Measurements from ENCODE around the gene CLIC1.
A peak's percentile ranks its signal among the peaks of the same experiment; 100 is the strongest.
"Not testable (repeated sequence)": the region's sequence is repeated elsewhere in the genome, so short reads cannot be mapped to it uniquely, and the experiment has no call there.

The CLIC1 gene

DNA sequence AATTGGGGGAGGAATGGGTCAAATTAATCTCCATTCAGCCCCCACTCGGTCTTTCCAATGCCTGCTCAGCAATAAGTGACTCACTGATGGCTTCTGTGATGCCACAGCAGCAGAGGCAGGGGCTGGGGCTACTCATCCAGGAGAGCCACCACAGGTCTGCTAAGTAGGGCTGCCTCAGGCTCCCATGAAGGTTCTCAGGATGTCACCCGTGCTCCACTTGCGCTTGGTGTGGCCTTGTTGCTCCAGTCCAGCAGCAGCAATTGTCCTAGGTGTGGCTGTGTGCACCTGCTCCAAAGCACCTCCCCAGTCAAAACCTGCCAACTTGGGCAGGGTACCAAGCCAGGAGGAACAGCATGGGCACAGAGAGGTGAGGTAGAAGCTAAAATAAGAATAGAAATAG is 14.2 kb downstream of the CLIC1 start:
- DNase-seq (ENCODE audit: low read depth, low spot score): no peak

GRCh38 chr6:31721351-31722020 is 14.8 kb downstream of the CLIC1 start, which contains the start of gene LY6G6C:
LY6G6C (minus strand) TSS chr6:31721746; CDS start chr6:31721679, 67 bp downstream.
- no peak for DNase-seq (ENCODE audit: low read depth, low spot score)

DNA sequence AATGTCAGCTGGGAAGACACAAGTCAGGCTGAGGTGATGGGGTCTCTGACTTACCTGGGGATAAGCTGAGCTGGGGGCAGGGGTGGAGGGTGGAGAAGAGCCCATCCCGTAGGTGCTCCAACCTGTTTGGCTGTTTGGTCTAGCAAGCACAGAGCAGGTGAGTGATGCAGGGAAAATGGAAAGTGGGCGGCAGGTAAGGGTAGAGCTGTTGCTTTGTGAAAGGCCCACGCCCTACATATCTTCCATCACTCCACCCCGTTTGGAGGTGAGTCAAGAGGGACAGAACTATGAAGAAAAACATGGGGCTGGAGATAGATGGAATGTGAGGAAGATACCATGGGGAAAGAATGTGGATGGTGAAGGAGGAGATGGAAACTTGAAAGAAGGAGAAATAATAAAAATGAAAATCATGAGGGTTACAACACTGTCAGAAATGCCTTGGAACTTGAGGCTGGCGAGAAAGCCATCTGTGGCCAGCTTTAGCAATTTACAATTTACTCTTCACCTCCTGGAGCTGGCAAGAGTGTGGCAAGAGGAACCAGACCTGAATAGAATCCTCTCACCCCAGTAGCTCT is 16.0 kb downstream of the CLIC1 start:
- no peak for DNase-seq (ENCODE audit: low read depth, low spot score)

DNA sequence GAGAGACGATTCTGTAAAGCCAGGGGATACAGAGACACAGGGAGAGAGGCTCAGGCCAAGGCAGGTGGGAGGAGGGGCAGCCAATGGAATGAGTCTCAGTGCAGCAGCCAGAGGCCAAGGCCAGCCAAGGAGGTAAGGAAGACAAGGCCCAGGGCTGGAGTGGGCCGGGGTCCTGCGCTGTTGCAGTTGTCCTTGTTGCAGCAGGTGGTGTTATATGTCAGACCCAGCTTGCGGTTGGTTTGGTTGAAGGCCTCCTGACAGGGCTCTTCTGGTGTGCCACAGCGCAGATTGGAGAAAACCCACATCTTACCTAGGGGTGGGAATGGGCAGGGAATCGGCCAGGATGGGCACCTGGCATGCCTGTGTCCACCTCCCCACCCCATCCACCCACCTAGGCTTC is 17.3 kb downstream of the CLIC1 start:
- DNase-seq (ENCODE audit: low read depth, low spot score): no peak

DNA sequence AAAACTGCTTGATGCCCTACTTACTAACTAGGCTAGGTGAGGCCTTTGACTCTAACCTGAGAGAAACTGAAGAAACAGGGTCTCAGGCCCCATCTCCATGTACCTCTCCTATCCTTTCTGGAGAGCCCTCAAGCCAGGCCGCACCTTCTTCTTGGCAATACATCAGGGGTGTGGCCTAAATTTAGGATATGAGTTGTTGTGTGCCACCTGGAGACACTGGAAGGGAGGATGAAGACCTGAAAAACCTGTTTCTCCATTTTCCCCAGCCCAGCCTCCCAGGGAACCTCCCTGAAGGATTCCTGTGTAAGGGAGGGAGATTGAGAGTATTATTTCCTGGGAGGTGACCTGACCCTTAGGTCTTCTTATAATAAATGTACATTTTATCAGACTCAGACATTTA is 18.1 kb downstream of the CLIC1 start:
- no peak for DNase-seq (ENCODE audit: low read depth, low spot score)

DNA sequence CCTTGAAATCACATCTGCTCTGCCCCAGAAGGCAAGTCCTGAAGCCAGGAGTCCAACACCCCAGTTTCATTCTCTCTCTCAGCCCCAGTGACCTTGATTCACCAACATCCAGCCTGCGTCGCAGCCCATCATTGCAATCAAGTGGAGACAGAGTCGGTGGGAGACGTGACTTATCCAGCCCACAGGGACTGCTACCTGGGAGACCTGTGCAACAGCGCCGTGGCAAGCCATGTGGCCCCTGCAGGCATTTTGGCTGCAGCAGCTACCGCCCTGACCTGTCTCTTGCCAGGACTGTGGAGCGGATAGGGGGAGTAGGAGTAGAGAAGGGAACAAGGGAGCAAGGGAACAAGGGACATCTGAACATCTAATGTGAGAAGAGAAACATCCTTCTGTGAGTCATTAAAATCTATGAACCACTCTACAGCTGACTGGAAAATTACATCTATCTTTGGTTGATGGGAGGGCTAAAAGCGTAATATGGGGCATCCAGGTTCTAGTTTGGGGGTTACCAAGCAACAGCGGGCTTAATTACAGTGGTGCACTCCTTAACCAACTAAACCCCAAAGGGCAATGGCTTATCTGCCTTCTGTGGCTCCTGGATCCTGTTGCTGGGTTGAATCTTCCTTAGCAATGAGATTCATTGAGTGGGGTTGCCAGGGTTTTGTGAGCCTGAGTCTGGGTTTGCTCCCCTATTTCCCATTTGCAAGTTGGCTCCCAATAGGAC is 18.7 kb downstream of the CLIC1 start:
- DNase-seq (ENCODE audit: low read depth, low spot score): no peak

DNA sequence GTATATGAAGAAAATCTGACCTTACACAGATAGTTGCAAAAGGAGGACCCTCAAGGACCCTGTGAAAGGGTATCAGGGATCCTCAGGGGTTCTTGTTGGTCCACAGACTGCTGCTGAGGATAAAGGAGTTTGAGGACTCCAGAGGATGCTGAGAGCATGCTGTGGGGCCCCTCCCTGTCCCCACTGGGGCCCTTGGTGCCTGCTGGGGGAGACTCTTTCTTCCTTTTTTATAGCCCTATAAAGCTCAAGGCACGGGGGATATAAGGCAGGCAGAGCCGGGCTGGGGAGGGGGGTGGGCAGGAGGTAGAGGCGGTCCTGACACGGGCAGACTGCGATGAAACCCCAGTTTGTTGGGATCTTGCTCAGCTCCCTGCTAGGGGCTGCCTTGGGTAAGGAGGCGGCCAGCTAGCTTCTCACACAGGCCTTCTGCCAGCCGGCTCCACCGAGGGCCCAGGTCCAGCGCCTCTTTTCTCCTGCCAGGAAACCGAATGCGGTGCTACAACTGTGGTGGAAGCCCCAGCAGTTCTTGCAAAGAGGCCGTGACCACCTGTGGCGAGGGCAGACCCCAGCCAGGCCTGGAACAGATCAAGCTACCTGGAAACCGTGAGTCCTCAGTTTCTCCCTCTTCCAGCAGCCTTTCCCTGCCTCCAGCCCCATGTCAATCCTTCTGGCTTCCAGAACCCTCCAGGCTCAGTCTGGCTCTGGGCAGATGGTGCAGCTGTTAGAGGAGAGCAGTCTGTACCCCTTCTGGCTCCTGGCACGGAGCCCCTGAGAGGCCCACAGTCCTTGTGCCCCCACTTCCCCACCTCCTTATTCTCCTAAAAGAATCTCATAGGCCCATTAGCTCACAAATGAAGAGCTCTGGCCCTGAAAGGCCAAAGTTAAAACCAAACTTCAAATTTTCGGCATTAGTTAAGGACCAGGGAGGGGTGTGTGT is 21.0 kb downstream of the CLIC1 start, which contains the start of gene LY6G6D:
LY6G6D (plus strand) TSS at position 327 of the 937 bp plus-strand sequence; CDS start at position 335, 8 bp downstream.
- no peak for DNase-seq (ENCODE audit: low read depth, low spot score)

GRCh38 chr6:31713991-31714684 is 22.2 kb downstream of the CLIC1 start:
- no peak for DNase-seq (ENCODE audit: low read depth, low spot score)

- DNase-seq (ENCODE audit: low read depth, low spot score): no peak
These were observed 22.9 kb downstream of the CLIC1 start for GRCh38 chr6:31713465-31713864.

DNA sequence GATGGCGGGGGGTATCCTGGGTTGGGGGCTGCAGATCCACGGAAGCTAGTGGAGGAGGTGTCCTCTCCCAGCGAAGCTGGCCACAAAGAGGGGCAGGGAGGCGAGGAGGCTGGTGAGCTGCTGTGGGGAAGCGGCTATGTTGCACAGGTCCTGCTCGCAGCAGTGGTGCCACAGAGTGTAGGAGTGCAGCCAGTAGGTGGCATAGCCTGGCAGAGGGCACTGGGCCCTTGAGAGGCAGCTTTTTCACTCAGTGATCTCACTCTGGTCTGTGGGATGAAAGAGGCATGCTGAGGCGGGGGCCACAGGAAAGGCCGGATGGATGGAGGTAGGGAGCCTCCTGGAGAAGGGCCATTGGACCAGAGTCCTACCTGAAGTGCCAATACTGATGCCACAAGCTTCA is 24.0 kb downstream of the CLIC1 start:
- DNase-seq (ENCODE audit: low read depth, low spot score): no peak

DNA sequence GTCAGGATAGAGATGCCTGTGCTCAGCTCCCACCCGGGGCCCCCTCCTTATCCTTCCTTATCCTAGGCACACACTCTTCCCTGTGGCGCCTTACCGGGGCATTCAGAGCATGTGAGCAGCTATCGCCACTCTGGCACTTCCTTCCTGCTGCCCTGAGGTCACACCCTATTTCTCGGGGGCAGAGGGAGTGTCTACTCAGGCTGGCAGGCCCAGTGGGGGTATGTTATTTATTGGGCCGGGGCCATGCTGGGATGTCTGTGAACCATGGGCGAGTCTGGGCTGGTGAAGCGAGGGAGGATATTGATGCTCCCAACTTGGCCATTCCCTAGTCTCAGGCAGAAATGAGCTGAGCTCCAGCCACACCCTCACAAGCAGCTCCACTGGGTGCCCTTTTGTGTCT is 25.1 kb downstream of the CLIC1 start:
- DNase-seq (ENCODE audit: low read depth, low spot score): no peak

DNA sequence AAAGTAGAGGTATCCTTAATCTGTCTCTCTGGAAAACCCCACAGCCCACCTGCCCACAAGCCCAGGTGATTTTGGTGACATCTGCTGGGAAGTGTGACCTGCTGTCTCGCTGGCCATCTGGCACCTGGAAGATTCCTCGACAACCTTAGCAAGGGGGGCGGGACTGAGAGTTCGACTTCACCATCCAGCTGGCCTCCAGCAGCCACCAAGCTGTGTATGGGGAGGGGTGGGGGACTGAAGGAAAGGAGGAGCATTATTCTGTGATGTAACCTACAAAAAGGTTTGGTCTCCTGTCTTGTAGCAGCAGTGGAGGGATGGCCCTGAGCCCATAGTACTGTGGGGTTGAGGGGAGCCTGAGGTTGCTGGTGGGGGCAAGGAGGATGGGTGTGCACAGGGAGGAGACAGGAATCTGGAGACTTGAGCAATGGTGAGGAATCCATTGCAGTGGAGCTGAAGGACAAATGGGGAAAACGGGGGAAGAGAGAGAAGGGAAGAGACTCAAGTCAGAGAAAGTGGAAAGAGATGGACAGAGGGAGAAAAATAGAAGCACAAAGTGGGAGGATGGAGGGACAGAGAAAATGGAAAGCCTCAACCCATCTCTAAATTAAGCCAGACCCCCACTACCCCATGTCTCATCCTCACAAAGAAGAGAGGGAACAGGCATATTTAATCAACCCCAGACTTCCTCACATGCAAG is 25.7 kb downstream of the CLIC1 start:
- DNase-seq (ENCODE audit: low read depth, low spot score): no peak

- DNase-seq (ENCODE audit: low read depth, low spot score): not testable (repeated sequence)
These were observed 27.2 kb downstream of the CLIC1 start for GRCh38 chr6:31709157-31709556.

DNA sequence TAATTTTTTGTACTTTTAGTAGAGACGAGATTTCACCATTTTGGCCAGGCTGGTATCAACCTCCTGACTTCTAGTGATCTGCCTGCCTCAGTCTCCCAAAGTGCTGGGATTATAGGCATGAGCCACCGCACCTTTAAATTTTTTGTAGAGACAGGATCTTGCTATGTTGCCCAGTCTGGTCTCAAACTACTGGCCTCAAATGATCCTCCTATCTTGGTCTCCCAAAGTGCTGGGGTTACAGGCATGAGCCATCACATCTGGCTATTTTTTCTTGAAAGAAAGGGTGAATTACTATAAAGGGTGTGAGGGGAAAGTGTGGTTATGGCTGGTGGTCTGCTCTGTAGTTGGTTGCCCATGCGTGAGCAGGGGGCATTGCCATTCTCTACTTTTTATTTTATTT is 28.1 kb downstream of the CLIC1 start:
- DNase-seq (ENCODE audit: low read depth, low spot score): no peak

- no peak for DNase-seq (ENCODE audit: low read depth, low spot score)
These were observed 28.6 kb downstream of the CLIC1 start for GRCh38 chr6:31707701-31708100.

- DNase-seq (ENCODE audit: low read depth, low spot score): no peak
These were observed 29.7 kb downstream of the CLIC1 start, which contains the start of gene LY6G6F for GRCh38 chr6:31706599-31706998. LY6G6F (plus strand) TSS chr6:31706866; CDS start chr6:31706907, 41 bp downstream.

DNA sequence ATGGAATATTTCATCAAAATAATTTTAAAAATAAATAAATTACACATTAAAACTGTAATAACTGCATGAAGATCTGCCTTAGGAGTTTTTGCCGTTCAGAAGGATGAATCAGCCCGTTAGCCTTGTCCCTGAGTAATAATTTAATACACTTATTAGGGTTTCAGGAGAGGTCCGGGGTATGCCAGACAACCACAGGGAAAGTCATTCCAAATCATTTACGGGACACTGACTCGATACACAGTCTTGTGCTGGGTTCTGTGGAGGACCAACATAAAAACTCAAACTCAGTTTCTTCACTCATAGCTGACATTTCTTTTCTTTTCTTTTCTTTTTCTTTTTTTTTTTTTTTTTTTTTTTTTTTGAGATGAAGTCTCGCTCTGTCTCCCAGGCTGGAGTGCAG is 30.4 kb downstream of the CLIC1 start:
- DNase-seq (ENCODE audit: low read depth, low spot score): no peak

GRCh38 chr6:31702819-31703716 is 33.3 kb downstream of the CLIC1 start, which contains the start of gene ABHD16A:
ABHD16A (minus strand) TSS chr6:31703324; CDS start chr6:31703281, 43 bp downstream.
- DNase-seq (ENCODE audit: low read depth, low spot score): peak; percentile 91

- DNase-seq (ENCODE audit: low read depth, low spot score): no peak
These were observed 33.9 kb downstream of the CLIC1 start for GRCh38 chr6:31702405-31702818.

Data from activated CD4-positive, CD25-positive, alpha-beta regulatory T cell treated with anti-CD3 and anti-CD28 coated beads, Interleukin-2, amount 50 U/mL, for 16 hours (primary cell).